Effector memory CD4-positive, alpha-beta T cell (primary cell): ENCODE results near the gene CHRNE.
"Not testable (repeated sequence)": the region's sequence is repeated elsewhere in the genome, so short reads cannot be mapped to it uniquely, and the experiment has no call there.

Experiments
- DNase-seq, 3 donors: peaks; one replicate each; pipeline ENCODE4 v3.0.0-alpha.2; 2020
- H3K27ac ChIP-seq: 2 replicates; pipeline ENCODE4 v1.7.0; 2013; ENCODE audit warnings: mild to moderate bottlenecking, low read length, moderate library complexity; ENCODE audit not compliant: insufficient read depth, poor library complexity, severe bottlenecking
- H3K27me3 ChIP-seq: replicated peaks from 2 replicates; pipeline ENCODE4 v1.7.0; 2013; ENCODE audit warnings: mild to moderate bottlenecking, low read length; ENCODE audit not compliant: insufficient read depth, control insufficient read depth, poor library complexity, severe bottlenecking
- H3K36me3 ChIP-seq: 2 replicates; pipeline ENCODE4 v1.7.0; 2013; ENCODE audit warnings: mild to moderate bottlenecking, low read length, moderate library complexity; ENCODE audit not compliant: control insufficient read depth, insufficient read depth
- H3K4me1 ChIP-seq: 2 replicates; pipeline ENCODE4 v1.7.0; 2013; ENCODE audit warnings: low read length, mild to moderate bottlenecking; ENCODE audit not compliant: control insufficient read depth, insufficient read depth, poor library complexity, severe bottlenecking
- H3K4me3 ChIP-seq: 2 replicates; pipeline ENCODE4 v1.7.0; 2013; ENCODE audit warnings: low read length, low read depth, mild to moderate bottlenecking; ENCODE audit not compliant: insufficient read depth, poor library complexity, severe bottlenecking
- H3K9me3 ChIP-seq: 2 replicates; pipeline ENCODE4 v1.7.0; 2013; ENCODE audit warnings: mild to moderate bottlenecking, low read length, moderate library complexity; ENCODE audit not compliant: control insufficient read depth

CHRNE gene

DNA sequence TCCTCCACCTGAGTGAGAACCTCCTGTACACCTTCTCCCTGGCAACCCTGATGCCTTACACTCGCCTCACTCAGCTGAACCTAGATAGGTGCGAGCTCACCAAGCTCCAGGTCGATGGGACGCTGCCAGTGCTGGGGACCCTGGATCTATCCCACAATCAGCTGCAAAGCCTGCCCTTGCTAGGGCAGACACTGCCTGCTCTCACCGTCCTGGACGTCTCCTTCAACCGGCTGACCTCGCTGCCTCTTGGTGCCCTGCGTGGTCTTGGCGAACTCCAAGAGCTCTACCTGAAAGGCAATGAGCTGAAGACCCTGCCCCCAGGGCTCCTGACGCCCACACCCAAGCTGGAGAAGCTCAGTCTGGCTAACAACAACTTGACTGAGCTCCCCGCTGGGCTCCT is 29.9 kb upstream of the CHRNE start:
- Histone ChIP-seq H3K4me3 (no peak overlapping the region), H3K36me3 (peaks cover 16% of the 10 kb centered on the region), H3K27me3 (no peaks in the 10 kb centered on the region), H3K27ac (no peak overlapping the region), H3K9me3 (no peaks in the 10 kb centered on the region), H3K4me1 (peaks cover 11% of the 10 kb centered on the region)
- no peak for DNase-seq

DNA sequence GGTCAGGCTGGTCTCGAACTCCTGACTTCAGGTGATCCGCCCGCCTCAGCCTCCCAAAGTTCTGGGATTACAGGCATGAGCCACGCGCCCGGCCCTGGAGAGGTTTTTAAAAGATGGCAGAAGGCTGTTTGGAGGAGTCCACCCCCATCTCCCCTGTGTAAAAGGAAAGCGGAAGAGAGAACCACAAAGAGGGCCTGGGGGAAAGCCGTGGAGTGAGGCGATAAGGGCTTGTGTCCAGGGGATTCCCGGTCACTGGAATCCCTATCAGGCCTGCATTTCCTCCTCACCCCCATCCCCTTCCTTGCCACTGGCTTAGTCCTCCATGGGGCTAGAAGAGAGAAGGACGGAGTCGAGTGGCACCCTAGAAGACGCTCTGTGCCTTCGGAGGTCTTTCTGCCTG is 29.1 kb upstream of the CHRNE start, which contains the start of gene GP1BA:
GP1BA (plus strand) TSS at position 315 of the 400 bp plus-strand sequence. CDS start 328 bp downstream, outside the sequence.
- H3K4me3 ChIP-seq, result no peak within 1 kb of the TSS
- H3K27me3 ChIP-seq, result no peaks in the 10 kb centered on the region
- H3K36me3 ChIP-seq, result peaks cover 8% of the 10 kb centered on the region
- H3K27ac ChIP-seq, result no peak within 1 kb of the TSS
- H3K4me1 ChIP-seq, result peaks cover 11% of the 10 kb centered on the region
- H3K9me3 ChIP-seq, result no peaks in the 10 kb centered on the region
- DNase-seq, result no peak

DNA sequence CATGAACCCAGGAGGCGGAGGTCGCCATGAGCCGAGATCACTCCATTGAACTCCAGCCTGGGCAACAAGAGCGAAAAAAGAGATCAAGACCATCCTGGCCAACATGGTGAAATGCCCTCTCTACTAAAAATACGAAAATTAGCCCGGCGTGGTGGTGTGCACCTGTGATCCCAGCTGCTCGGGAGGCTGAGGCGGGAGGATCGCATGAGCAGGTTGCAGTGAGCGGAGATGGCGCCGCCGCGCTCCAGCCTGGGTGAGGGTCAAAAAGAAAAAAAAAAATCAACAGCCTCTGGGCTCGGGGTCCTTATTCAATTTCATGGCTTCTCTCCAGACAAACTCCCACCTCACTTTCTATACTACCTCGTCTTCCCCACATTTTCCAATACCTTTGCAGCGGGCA is 26.0 kb upstream of the CHRNE start:
- no peak for DNase-seq
- Histone ChIP-seq H3K9me3 (no peaks in the 10 kb centered on the region), H3K27ac (no peak overlapping the region), H3K4me3 (no peak overlapping the region), H3K27me3 (no peaks in the 10 kb centered on the region), H3K36me3 (no peaks in the 10 kb centered on the region), H3K4me1 (peaks cover 3% of the 10 kb centered on the region)

DNA sequence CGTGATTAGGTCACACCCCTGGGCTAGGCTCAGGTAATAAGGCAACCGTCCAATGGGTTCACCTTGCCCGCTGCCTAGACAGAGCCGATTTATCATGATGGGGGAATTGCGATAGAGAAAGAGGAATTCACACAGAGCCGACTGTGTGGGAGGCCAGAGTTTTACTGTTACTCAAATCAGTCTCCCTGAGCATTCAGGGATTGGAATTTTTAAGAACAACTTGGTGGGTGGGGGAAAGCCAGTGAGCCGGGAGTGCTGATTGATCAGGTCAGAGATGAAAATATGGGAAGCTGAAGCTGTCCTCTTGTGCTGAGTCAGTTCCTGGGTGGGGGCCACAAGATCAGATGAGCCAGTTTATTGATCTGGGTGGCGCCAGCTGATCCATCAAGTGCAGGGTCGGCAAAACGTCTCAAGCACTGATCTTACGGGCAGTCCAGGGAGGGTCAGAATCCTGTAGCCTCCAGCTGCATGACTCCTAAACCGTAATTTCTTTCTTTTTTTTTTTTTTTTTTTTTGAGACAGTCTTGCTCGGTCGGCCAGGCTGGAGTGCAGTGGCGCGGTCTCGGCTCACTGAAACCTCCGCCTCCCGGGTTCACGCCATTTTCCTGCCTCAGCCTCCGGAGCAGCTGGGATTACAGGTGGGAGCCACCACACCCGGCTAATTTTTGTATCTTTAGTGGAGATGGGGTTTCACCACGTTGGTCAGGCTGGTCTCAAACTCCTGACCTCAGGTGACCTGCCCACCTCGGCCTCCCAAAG is 23.9 kb upstream of the CHRNE start:
- H3K27ac ChIP-seq, H3K36me3 ChIP-seq, H3K9me3 ChIP-seq, H3K27me3 ChIP-seq, DNase-seq, H3K4me1 ChIP-seq, H3K4me3 ChIP-seq: not testable (repeated sequence)

DNA sequence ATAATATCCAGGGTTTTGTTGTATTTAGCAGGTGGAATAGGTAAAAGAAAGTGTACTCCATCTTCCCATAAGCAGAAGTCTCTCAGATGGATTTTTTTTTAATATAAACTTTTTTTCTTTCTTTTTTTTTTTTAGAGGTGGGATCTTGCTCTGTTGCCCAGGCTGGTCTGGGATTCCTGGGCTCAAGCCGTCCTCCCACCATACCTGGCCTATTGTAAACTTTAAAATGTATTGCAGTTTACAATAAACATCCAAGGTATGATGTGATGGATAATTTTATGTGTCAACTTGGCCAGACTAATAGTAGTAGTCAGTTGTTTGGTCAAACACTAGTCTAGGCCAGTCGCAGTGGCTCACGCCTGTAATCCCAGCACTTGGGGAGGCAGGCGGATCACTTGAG is 18.4 kb upstream of the CHRNE start:
- no peaks in the 10 kb centered on the region for H3K9me3 ChIP-seq
- no peaks in the 10 kb centered on the region for H3K4me1 ChIP-seq
- H3K36me3 ChIP-seq, result no peaks in the 10 kb centered on the region
- no peak overlapping the region for H3K4me3 ChIP-seq
- H3K27me3 ChIP-seq, result no peaks in the 10 kb centered on the region
- no peak for DNase-seq
- no peak overlapping the region for H3K27ac ChIP-seq

DNA sequence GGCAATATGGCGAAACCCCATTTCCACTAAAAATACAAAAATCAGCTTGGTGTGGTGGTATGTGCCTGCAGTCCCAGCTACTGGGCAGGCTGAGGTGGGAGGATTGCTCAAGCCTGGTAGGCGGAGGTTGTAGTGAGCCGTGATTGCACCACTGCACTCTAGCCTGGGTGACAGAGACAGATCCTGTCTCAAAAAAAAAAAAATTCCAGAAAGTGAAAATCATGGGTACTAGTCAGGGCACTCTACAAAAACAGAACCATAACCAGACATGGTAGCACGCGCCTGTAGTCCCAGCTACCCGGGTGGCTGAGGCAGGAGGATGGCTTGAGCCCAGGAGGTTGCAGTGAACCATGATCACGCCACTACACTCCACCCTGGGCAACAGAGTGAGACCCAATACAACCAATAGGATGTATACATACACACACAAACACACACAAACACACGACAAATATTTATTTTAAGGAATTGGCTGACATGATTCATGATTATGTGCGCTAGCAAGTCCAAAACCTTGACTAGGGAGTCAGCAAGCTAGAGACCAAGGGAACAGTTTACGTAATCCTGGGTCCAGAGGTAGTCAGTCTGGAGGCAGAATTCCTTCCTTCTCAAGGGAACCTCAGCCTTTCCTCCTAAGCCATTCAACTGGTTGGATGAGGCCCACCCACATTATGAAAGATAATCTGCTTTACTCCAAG is 17.6 kb upstream of the CHRNE start:
- Histone ChIP-seq H3K4me1 (no peaks in the 10 kb centered on the region), H3K4me3 (no peak overlapping the region), H3K27me3 (no peaks in the 10 kb centered on the region), H3K9me3 (no peaks in the 10 kb centered on the region), H3K27ac (no peak overlapping the region), H3K36me3 (no peaks in the 10 kb centered on the region)
- no peak for DNase-seq

DNA sequence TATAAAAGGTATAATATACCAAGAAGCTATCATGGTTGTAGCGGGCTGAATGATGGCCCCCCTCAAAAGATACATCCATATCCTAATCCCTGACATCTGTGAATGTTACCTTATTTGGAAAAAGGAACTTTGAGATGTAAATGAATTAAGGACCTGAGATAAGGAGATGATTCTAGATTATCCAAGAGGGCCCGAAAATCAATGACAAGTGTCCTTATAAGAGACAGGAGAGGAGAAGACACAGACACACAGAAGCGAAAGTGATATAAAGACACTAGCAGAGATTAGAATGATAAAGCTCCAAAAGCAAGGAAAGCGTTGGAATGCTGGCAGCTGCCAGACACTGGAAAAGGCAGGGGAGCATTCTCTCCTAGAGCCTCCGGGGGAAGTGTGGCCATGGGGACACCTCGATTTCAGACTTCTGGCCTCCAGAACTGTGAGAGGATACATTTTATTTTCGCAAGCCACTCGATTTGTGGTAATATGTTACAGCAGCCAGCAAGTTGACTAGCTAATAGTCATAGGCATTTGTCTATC is 16.7 kb upstream of the CHRNE start:
- H3K4me3 ChIP-seq, result no peak overlapping the region
- H3K27me3 ChIP-seq, result no peaks in the 10 kb centered on the region
- no peaks in the 10 kb centered on the region for H3K36me3 ChIP-seq
- no peaks in the 10 kb centered on the region for H3K4me1 ChIP-seq
- H3K27ac ChIP-seq, result no peak overlapping the region
- DNase-seq, result no peak
- H3K9me3 ChIP-seq, result no peaks in the 10 kb centered on the region

DNA sequence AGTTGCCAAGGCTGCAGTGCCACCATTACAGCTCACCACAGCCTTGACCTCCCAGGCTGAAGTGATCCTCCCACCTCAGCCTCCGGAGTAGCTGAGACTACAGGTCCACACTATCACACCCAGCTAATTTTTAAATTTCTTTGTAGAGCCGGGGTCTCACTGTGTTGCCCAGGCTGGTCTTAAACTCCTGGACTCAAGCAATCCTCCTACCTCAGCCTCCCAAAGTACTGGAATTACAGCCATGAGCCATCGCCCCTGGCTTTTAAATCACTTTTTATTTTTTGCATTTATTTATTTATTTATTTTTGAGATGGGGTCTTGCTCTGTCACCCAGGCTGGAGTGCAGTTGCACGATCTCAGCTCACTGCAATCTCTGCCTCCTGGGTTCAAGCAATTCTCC is 11.7 kb upstream of the CHRNE start:
- H3K4me3 ChIP-seq, H3K9me3 ChIP-seq, H3K27ac ChIP-seq, H3K4me1 ChIP-seq, H3K36me3 ChIP-seq, H3K27me3 ChIP-seq, DNase-seq: not testable (repeated sequence)

DNA sequence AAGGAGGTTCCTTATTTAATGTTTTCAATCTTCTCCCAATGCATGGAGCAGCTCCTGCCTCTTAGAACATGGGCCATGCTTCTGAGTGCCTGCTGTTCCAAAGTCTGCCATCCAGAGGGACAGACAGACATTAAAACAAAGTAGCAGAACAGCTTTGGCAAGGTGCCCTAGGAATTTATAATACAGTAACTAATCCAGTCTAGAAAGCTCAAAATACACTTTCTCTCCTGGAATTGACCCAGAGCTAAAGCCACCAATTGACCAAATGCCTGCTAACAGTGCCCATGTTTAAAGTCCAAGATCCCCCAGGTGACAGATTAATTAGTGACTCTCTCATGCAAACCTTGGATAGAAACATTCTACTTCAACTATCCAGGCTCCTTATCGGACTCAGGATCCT is 11.1 kb upstream of the CHRNE start:
- no peak overlapping the region for H3K4me3 ChIP-seq
- H3K4me1 ChIP-seq, result peaks cover 4% of the 10 kb centered on the region
- H3K27me3 ChIP-seq, result no peaks in the 10 kb centered on the region
- H3K27ac ChIP-seq, result no peak overlapping the region
- H3K9me3 ChIP-seq, result no peaks in the 10 kb centered on the region
- DNase-seq, result no peak
- H3K36me3 ChIP-seq, result no peaks in the 10 kb centered on the region
